NCI-H774 (cell line): Measurements from ENCODE around the gene MRPS22.
A peak's percentile ranks its signal among the peaks of the same experiment; 100 is the strongest.
"Not testable (repeated sequence)": the region's sequence is repeated elsewhere in the genome, so short reads cannot be mapped to it uniquely, and the experiment has no call there.

Source experiments
- DNase-seq: peaks from one replicate; lab custom pipeline; 2025; lab: John Stamatoyannopoulos, UW

The MRPS22 gene

DNA sequence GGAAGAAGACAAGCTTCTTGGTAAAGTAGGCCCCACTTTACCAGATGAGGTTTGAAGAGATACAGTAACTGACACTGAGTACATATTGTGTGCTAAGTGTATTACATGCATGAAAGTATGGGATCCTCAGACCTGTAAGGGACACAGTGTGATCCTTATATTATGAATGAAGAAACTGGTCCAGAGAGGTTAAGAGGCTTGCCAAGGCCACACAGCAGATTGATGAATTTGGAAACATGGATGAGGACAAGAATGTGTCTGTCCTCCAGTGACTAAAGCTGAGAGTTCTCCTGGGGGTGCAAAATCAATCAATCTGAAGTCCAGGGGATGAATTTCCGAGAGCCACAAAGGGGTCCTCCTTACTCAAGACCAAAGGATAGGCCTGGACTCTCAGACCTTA is 31.4 kb upstream of the MRPS22 start:
- no peak for DNase-seq

DNA sequence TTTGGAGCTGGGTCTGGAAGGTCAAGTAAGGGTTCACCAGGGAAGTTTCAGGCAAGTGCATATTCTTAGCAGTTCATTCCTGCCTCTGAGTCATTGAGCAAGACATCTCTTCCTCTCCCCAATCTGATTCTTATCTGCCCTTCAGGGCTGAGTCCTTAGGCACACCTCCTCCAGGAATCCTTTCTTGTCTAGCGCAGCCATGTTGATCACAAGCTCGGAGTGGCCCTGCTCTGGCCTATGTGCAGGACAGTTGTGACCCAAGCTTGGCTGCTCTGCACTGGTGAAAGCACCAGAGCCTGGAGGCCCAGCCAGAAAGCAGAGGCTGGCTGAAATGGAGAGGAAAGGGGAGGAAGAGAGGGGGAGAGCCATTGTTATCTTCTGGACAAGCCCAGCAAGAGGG is 30.9 kb upstream of the MRPS22 start:
- DNase-seq, result no peak

DNA sequence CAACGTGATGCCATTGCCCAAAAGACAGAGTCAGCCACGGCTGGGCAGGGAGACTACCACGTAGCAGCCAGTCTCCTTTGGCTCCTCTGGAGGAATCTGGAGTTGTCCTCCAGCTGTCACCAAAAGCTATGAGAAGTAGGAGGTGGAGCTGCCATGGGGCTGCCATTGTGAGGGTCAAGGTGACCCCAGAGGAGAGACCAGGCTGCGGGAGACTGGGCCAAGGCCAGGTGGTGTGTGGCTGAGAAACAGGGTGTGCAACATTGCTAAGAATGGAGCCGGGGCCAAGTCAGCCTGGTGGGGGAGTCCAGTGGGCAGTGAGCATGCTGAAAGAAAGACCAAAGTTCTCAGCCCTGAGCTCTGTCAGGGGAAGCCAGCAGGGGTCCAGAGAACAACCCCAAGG is 29.9 kb upstream of the MRPS22 start:
- DNase-seq, result no peak

DNA sequence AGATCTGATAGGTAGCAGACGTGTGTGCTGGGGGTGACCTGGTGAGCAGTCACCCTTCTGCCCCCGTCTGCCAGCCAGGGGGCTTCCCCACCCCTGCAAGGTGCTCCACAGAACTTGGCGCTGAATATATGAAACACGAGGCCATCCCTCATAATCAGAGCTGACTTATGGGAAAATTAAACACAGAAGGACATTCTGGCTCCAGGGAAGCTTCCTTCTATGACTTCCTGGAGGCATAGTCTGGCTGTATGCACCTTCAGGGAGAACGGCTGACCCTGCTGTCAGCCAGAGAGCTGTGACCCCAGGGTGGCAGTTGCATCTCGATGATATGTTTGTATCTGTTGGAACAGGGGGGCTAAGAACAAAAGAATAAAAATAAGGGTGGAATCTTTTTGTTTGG is 26.6 kb upstream of the MRPS22 start:
- DNase-seq, result no peak

DNA sequence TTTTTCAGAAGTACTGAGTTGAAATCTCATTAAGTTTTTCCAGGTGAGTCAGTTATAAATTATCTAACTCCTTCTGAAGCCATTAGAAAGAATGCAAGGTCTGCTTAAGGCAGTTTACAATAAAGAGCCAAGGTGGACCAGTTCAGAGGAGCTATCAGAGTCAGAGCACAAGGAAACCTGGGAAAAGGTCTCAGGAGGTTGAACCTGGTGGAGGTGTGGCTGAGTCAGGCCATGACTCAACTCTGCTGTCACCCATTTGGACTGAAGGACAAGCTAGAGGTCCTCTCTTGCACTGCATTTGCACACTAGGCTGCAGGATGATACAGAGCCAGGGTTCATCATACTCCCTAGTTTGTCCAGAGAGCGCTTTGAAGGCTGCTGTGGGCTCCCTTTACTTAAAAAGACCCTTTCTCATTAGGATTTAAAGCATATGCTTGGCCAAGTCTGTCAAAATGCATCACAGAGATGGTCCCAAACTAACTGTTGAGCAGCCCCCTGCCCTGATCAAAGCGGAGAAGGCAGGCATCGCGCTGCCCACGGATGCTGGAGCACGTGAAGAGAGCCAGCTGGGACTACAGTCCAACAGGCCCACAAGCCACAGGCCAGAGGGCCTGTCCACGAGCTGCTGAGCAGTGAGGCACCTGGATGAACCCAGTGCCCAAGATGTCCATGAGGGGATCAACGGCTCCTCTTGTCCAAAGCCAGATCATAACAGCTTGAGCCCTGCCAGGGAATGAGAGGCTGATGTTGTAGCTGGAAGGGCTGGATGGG is 26.0 kb upstream of the MRPS22 start:
- no peak for DNase-seq

DNA sequence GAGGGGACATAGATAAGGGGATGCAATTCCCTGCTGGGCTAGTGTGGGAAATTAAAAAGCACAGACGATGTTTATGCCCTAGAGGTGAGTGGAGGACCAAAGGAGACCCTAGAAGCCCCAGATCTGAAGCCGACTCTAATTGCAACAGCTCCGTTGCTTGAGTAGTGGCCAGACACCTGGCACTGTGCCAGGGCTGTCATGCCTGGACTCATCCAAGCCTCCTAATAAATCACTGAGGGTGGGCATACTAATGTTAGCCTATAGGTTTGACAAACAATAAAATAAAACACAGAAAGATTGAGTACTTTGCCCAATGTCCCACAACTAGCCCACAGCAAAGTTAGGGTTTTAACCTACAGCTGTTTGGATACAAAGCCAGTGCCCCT is 25.4 kb upstream of the MRPS22 start:
- no peak for DNase-seq

DNA sequence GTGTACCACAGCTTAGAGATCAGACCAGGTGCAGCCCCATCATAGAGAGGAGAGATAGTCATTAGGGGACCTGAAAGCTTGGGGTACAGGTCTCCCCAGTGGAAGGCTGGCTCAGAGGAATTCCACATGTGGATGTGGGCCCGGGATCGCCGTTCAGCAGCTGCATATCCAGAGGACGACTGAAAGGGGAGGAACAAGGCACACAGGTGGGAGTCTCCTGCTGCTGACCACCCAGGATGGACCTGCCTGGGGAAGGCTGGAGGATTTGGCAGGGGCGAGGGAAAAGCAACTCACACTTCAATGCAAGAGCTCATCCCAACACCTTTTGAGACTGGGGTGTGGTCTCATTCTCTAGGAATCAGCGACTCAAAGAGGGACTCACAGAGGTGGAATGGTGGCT is 25.0 kb upstream of the MRPS22 start:
- no peak for DNase-seq

DNA sequence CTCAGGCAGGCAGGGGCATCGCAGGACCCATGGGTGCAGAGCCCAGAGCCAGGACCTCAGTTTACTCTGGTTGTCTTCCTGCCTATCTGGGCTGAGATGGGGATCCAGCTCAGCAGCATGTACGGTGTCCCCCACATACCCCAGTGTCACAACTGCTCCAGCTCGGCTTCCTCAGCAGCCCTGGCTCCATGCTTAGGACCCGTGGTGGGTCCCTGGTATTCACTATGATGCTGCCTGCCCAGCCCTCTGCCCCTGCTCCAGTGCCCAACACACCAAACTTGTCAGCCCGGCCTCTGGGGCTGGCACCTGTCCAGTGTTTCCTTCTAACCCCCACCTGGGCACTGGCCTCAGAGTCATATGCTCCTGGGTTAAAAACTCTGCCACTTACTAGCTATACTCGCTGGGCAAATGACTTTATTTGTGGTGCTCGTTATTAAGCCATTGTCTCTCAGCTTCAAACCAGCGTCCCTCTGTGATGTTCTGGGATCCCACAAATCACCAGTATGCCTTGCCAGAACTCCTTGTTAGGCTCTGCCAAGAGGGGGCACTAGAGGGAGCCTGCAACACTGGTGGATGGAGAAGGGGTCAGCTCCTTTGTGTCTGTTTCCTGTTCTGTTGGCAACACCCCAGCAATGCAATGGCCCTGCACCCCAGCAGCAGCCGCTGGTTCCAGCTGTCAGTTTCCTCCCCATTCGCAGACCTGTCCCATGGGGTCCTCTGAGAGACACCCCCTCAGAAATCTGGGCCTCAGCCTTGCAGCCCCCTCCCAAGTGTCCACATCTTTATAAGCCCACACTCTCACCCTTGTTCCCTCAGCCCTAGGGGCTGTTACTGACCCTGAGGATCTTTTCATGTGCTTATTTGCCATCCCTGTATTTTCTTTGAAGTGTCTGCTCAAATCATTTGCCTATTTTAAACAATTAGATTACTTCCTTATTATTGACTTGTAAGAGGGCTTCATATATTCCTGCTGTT is 24.1 kb upstream of the MRPS22 start:
- no peak for DNase-seq

DNA sequence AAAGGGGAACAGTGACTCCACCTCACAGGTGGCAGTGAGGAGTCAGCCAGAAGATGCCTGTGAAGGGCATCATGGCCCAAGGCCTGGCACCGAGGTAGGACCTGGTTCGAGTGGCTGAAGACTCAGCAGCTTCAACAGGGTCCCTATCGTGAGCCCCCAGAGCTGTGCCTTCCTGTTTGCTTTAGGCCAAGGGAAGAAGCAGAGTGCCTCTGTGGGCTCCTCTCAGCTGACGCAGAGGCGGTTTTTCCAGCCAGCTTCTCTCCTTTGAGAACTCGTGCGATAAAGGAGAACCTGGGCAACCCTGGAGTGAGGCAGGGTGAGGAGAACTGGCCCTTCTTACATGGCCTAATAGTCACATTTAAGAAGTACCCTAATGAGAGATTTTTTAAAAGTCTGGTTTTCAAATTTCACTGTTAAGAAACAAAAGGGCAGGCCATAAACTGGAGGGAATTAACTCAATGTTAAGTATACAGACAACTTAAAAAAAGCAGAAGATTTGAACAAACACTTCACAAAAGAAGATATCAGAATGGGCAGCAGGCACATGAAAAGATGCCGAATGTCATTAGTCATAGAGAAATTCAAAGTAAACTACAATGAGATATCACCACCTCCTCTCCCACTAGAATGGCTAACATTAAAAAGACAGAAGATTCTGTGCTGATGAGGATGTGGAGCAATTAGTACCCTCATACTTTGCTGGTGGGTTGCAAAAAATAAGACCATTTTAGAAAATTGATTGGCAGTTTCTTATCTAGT is 23.1 kb upstream of the MRPS22 start:
- no peak for DNase-seq

DNA sequence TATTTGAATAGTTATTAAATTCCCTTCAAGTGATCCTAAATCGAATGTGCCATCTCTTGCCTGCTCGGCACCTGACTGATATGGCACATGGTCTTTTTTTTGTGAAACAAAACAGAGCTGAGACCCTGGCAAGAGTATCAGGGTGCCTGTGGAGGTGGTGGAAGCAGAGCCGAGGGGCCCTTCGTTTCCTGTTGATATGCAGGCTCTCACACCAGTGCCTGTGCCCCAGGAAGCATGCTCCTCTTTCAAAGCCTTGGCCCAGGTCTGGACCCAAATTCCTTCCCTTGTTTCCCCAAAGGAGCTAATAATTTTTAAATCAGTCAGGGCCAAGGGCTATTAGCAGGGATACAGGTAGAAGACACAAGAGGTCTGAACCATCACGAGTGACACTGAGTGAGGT is 21.5 kb upstream of the MRPS22 start:
- no peak for DNase-seq

DNA sequence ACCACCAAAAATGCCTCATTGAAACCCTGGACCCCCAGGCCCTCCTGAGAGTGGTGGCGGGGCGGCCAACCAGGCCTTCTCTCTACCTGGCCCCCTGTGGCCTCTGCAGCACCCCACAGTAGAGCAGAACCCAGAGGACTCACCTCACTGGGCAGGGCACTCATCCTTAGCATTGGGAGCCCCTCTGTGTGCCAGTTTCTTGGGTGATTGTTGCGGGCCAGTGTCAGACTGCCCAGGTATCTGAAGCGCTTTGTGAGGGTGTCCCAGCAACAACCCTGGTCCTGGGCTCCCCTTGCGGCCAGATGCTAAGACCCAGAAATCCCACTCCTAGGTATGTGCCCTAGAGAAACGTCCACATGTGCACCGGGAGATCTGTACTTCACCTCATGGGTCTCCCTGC is 20.7 kb upstream of the MRPS22 start:
- no peak for DNase-seq

DNA sequence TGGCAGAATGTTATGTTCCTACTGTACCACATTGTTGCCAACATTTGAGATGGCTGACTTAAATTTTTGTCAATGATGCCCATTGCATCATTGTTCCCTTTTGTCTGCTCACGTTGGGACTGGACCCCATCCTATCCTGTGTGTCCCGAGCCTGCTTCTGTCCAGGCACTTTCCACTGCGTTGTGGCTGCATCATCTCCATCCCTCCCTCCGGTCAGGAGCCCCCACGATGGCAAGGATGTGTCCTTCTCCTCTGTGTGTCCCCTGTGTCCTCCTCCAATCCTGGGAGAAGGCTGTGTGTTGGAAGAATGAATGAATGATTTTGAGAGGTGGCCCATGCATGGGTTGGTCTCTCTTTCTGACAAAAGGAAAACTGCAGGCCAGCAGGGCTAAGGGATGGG is 19.4 kb upstream of the MRPS22 start:
- no peak for DNase-seq

DNA sequence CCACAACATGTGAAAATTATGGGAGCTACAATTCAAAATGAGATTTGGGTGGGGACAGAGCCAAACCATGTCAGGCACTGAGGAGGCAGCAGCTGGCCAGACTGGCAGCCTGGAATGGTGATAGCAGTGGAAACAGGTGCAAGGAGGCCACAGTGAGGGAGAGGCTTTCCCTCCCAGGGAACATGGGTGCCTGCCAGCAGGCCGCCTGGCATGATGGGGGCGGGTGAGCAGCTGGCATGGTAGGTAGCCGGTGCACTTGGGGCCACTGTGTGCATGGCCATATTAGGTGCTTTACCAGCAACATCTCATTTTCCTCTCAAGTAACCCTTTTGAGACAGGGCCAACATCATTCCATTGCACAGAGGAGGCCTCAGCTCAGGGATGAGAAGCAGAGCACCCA is 18.3 kb upstream of the MRPS22 start:
- no peak for DNase-seq

DNA sequence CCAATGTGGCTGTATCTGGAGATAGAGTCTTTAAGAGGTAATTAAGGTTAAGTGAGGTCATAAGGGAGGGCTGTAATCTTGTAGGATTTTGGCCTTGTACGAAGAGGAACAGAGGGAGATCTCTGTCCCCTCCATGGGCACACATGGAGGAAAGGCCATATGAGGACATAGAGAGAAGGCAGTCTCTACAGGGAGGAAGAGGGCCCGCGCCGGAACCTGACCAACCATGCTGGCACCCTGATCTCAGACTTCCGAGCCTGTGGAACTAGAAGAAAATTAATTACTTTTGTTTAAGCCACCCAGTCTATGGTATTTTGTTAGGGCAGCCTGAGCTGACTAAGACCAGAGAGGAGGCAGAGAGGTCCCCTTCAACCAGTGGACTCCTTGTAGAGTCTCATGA is 17.7 kb upstream of the MRPS22 start:
- DNase-seq, result no peak

DNA sequence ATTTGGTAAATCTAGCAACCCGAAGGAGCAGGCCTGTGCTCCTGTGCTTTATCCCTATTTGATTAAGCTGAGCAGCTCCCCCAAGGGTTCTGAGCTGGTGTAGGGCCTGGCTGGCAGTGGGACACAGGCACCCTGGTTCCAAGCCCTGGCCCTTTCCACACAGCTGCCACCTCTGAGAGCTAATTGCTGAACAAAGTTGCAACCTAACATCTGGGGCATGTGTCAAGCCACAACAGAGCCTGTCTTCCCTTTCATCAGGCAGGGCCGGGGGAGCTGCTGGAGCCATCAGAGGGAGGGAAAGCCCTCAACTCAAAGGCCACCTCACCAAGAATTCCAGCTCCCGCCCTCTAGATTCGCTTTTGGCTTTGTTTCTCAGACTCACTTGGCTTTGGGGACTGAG is 17.1 kb upstream of the MRPS22 start:
- DNase-seq, result no peak

DNA sequence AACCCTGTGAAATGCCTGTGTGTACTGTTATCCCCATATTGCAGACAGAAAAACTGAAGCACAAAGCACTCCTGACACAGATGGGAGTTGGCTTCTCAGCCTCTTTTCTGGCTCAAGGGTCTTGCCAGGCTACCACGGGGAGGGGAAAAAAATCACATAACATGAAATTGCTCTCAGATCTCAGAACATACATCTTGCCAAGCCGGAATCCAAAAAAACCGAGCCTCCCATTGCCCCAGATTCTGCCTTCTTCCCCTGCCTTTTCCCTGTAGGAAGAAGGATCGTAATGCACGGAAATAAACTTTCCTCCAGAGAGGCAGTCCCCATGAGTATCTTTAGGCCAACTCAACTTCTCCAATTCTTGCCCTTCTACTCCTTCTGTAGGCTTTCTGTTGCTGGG is 16.6 kb upstream of the MRPS22 start:
- DNase-seq, result no peak

DNA sequence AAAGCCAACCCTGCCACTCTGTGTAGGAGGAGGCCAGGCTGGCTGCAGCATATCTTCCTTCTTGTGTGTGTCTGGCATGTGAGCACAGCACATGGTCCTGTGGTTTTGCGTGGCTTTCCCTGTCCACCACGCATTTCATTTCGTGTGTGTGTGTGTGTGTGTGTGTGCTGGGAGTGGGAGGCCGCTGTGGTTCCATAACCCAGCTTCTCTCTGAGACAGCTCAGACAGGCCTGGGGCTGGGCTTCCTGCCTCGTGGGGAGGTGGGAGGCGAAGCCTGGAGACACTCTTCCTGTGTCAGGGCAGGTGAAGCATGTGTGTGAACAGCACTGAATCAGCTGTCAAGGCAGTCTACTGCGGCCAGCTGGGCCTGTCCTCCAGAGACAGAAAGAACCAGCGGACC is 16.0 kb upstream of the MRPS22 start:
- no peak for DNase-seq

DNA sequence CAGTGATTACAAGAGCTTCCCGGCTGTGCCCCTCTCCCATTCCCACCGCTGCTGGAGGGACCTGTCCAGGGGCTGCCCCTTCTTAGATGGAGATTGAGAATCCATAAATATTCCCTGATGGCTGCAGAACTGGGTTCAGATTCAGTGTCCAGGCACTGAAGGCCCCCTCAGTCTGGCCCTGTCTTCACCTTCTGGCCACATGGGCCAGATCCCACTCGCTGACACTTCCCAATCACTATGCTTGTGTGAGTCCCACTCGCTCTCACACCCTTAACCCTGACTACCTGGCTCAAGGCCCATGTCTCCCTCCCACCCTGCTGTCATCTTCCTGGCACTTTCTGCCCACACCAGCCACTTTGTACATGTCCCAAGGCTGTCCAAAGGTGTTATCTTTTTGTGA is 15.5 kb upstream of the MRPS22 start:
- DNase-seq, result no peak

DNA sequence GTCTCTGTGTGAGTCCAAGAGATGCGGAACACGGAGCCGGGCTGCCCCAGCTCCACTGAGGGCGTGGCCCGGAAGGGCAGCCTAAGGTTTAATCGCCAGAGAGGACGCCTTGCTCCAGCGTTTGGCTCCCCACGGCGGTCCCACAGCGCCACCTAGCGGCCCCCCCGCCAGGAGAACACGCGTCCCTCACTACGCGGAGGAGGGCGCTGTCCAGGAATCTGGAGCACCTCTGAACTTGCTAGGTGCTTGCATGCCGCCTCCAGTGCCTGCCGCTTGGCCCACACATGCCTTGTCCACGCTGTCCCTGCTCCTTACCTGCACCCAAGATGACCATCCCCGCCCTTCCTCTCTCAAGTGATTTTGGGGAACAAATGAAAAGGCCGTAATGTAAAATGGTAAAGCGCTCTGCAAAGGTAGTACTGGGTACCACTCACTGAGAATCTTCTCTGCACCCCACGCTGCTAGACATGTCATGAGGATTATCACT is 14.4 kb upstream of the MRPS22 start:
- DNase-seq, result peak; percentile 78

DNA sequence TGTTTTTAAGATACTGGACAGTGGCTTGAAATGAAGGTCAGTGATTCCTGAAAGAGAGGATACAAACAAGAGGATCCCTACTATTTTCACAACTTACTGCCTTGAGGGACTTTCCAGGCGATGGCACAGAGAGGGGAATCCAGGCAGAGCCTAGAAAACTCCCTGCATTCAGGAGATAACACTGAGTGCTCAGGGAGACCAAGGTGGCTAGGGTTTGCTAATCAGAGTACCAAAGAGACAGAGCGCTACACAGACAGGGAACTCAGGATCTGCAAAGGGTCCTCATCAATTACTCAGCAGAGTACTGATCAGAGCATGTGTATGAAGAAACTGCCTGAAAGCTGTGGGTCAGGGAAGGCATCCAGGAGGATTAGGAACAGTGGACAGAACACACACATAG is 11.7 kb upstream of the MRPS22 start:
- no peak for DNase-seq

DNA sequence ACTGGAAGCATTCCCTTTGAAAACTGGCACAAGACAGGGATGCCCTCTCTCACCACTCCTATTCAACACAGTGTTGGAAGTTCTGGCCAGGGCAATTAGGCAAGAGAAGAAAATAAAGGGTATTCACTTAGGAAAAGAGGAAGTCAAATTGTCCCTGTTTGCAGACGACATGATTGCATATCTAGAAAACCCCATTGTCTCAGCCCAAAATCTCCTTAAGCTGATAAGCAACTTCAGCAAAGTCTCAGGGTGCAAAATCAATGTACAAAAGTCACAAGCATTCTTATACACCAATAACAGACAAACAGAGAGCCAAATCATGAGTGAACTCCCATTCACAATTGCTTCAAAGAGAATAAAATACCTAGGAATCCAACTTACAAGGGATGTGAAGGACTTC is 9.1 kb upstream of the MRPS22 start:
- DNase-seq, result not testable (repeated sequence)

DNA sequence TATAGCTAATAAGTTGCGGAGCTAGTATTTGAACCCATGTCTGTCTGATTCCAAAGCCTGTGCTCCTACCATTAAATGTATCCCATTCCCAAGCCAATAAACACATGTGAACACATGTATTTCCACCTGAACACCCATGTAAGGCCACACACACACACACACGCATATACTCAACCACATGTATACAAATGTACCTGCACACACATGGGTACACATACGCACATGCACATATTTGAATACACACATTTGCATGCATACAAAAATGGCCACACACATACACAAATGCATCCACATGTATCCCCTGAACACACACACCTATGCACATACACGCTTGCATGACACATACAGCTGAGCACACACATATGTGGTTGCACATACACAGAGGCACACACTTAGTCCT is 5.4 kb upstream of the MRPS22 start:
- DNase-seq, result no peak
